HepG2 (cell line): ENCODE results near the gene PRKCE. TPM values are rescaled to one million over a fixed set of nuclear protein-coding genes. Genes with fewer than 3 reads are reported as not detected.

ENCODE experiments used
- DMTF1 ChIP-seq: sonication (generic); formaldehyde crosslinking; IDR thresholded peaks from 2 replicates; pipeline ENCODE4 v1.4.0; 2020; ENCODE audit warnings: mild to moderate bottlenecking, missing genetic modification reagents
- GATAD1 ChIP-seq: IDR thresholded peaks from 2 replicates; pipeline ENCODE4 v1.6.1; 2016; ENCODE audit warnings: missing genetic modification reagents, missing compliant biosample characterization
- IKZF5 ChIP-seq: IDR thresholded peaks from 2 replicates; pipeline ENCODE4 v1.6.1; 2018; ENCODE audit warnings: missing genetic modification reagents, mild to moderate bottlenecking, missing compliant biosample characterization
- SRF ChIP-seq: IDR thresholded peaks from 2 replicates; pipeline ENCODE4 v1.6.1; 2011; ENCODE audit warnings: mild to moderate bottlenecking, low read depth, low read length, moderate library complexity
- ZBTB2 ChIP-seq: sonication (generic); formaldehyde crosslinking; IDR thresholded peaks from 2 replicates; pipeline ENCODE4 v1.8.0; 2022; ENCODE audit warnings: low read depth, missing genetic modification reagents
- ZNF503 ChIP-seq: sonication (generic); formaldehyde crosslinking; IDR thresholded peaks from 2 replicates; pipeline ENCODE4 v1.4.0; 2020; ENCODE audit warnings: missing genetic modification reagents
- polyA plus RNA-seq, 8 experiments: library from polyadenylated mRNA; depleted of rRNA in 3 of 8; stranded (reverse) in 7 of 8; unstranded in 1 of 8; fragments of >200 nt; fragmentation: Illumina TruSeq in 4 of 8; extraction: Trizol in 4 of 8; gene quantifications; 2 replicates each; pipeline versions ENCODE4 v1.2.1 to v1.2.3, GENCODE V29; 2011 to 2016; ENCODE audit warnings: low read depth in 4 of 8, missing spikeins in 1 of 8, mixed read lengths in 1 of 8; ENCODE audit not compliant: insufficient read depth in 1 of 8
- total RNA-seq, 5 experiments: library from RNA; depleted of rRNA; stranded (reverse); fragments of >200 nt; fragmentation: Illumina TruSeq; extraction: Trizol; gene quantifications; 2 replicates each; pipeline ENCODE4 v1.2.3, GENCODE V29; 2016; ENCODE audit warnings: low read depth in 1 of 5

The PRKCE gene
- total and polyA plus RNA-seq, 2 of the 13 experiments (the other 11 are each of a cell fraction or from before 2014, with no cell fraction given): 1.0 to 3.9 TPM

- TF ChIP-seq IKZF5 (no peak), GATAD1 (CRISPR knock-in tag) (no peak), ZNF503 (CRISPR knock-in tag) (no peak), ZBTB2 (CRISPR knock-in tag) (no peak), DMTF1 (no peak), SRF (no peak)
Measured at GRCh38 chr2:45975752-45976517, 324.5 kb downstream of the PRKCE start (continued).
